IPS-NIHi7 (cell line): Measurements from ENCODE around the gene PHF12.

ENCODE experiments used
- DNase-seq: peaks from one replicate; pipeline ENCODE4 v3.0.0; 2012; ENCODE audit warnings: mixed read lengths; ENCODE audit errors: extremely low spot score

The PHF12 gene

DNA sequence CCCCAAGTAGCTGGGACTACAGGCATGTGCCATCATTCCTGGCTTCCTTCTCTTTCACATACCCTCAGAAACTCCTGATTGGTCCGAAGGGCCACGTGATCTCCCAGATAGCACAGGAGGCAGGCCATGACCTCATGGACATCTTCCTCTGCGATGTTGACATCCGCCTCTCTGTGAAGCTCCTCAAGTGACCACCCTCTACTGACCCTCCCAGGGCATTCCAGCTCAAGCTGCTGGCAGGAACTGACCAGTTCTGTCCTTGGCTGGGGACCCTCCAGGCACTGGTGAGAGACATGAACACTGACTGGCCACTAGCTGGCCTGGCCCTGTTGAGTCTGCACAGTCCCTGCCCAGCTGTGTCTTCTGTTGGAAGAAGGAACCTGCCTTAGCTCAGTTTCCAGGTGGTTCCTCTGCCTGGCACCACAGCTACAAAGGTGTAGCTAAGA is 90.9 kb downstream of the PHF12 start:
- no peak for DNase-seq

DNA sequence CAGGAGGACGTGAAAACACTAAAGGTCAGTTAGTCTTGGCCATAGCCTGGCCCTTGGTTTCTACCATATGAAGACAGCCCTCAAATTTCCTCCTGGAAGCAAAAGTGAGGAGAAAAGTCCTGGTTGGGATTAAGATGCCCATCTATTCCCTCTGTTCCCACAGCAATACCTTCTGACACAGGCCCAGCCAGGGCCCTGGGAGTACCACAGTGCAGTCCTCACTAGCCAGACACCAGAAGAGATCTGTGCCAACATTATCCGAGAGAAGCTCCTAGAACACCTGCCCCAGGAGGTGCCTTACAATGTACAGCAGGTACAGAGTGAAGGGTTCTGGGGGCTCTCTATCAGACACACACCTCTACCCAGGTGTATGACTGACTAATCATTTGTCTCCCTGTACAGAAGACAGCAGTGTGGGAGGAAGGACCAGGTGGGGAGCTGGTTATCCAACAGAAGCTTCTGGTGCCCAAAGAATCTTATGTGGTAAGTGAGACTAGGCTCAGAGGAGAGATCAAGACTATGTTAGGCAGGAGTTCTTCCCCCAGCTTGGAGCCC is 92.4 kb downstream of the PHF12 start:
- no peak for DNase-seq

DNA sequence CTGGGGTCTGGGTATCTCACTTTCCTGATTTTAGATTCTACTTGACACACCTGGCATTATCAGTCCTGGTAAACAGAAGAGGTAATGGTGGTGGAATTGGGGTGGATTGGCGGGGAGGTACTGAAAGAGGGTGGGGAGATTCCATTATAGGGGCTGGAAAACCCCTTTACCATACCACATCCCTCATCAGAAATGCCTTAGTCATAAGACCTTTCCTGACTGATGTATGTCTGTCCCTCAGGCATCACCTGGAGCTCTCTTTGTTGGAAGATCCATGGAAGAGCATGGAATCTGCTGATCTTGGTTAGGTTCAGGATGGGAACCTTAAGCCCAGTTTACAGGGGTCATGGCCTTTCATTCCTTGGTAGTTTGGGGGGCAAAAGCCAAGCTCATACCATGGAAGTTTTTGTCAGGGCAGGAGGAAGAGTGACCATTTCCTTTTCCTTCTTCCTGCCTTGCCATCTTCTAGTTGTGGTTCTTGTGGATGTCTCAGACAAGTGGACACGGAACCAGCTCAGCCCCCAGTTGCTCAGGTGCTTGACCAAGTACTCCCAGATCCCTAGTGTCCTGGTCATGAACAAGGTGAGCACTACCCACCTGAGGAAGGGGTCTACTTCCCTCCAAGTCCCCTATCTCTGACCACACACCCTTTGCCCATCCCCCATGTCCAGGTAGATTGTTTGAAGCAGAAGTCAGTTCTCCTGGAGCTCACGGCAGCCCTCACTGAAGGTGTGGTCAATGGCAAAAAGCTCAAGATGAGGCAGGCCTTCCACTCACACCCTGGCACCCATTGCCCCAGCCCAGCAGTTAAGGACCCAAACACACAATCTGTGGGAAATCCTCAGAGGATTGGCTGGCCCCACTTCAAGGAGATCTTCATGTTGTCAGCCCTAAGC is 93.2 kb downstream of the PHF12 start:
- DNase-seq = no peak

DNA sequence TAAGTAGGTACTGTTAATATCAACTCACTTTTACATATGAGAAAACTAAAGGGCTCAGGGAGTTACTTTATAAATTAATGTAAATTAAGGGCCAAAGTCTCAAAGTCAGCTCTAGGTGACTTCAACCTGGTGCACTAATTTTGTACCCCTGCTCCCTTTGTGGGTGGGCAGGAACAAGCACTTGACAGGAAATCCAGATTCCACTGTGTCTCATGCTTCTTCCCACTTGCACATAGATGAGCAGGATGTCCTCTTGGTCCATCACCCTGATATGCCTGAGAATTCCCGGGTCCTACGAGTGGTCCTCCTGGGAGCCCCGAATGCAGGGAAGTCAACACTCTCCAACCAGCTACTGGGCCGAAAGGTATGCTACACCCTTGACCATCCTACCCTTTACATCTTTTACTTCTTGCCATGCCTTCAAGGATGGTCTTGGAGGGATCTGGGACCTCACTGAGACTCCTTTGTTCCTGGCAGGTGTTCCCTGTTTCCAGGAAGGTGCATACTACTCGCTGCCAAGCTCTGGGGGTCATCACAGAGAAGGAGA is 95.2 kb downstream of the PHF12 start:
- no peak for DNase-seq

DNA sequence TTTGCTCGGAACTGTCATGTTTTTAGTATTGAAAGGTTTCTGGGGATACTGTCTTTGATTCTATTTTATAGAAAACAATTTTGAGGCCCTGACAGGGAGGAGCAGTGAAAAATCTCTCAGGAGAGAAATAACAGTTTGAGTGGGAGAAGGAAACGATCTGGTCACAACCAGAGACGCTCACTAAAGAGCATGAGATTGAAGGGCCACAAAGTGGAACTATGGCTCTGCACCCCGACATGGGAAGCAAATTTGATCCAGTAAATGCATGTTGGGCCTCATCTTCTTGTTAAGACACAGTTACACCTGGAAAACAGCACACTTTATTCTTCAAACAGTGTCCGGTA is 96.0 kb downstream of the PHF12 start:
- DNase-seq = no peak
